Measurements from ENCODE around the gene EFCAB13. TPM values are rescaled to one million over a fixed set of nuclear protein-coding genes. Genes with fewer than 3 reads are reported as not detected.
"Not testable (repeated sequence)": the region's sequence is repeated elsewhere in the genome, so short reads cannot be mapped to it uniquely, and the experiment has no call there.

EFCAB13 gene
- total RNA-seq, 2 experiments from 2014 or later: 5.7 to 6.4 TPM

DNA sequence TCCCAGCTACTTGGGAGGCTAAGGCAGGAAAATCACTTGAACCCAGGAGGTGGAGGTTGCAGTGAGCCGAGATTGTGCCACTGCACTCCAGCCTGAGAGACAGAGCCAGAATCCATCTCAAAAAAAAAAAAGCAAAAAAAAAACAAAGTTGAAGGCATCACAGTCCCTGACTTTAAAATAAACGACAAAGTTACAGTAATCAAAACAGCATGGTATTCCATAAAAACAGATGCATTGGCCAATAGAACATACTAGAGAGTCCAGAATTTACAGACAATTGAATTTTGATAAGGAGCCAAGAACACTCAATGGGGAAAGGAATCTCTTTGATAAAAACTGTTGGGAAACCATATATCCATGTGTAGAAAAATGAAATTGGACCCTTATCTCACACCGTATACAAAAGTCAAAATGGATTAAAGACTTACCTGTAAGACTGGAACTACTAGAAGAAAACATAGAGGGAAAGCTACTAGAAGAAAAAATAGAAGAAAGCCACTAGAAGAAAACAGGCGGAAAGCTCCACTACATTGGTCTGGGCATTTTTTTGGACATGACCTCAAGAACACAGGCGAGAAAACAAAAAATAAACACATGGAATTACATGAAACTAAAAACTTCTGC is 2.8 kb upstream of the EFCAB13 start:
- DNase-seq: no peak
- H3K27me3 Mint-ChIP-seq: peaks cover 19% of the 10 kb centered on the region
- no peaks in the 10 kb centered on the region for H3K9me3 Mint-ChIP-seq
- H3K36me3 Mint-ChIP-seq (ENCODE audit: low read depth): no peaks in the 10 kb centered on the region
- POLR2A ChIA-PET: no interaction called here
- no peak overlapping the region for H3K4me3 Mint-ChIP-seq
- no peak overlapping the region for H3K27ac Mint-ChIP-seq
- CTCF ChIA-PET: no interaction called here
- peaks cover 22% of the 10 kb centered on the region for H3K4me1 Mint-ChIP-seq

DNA sequence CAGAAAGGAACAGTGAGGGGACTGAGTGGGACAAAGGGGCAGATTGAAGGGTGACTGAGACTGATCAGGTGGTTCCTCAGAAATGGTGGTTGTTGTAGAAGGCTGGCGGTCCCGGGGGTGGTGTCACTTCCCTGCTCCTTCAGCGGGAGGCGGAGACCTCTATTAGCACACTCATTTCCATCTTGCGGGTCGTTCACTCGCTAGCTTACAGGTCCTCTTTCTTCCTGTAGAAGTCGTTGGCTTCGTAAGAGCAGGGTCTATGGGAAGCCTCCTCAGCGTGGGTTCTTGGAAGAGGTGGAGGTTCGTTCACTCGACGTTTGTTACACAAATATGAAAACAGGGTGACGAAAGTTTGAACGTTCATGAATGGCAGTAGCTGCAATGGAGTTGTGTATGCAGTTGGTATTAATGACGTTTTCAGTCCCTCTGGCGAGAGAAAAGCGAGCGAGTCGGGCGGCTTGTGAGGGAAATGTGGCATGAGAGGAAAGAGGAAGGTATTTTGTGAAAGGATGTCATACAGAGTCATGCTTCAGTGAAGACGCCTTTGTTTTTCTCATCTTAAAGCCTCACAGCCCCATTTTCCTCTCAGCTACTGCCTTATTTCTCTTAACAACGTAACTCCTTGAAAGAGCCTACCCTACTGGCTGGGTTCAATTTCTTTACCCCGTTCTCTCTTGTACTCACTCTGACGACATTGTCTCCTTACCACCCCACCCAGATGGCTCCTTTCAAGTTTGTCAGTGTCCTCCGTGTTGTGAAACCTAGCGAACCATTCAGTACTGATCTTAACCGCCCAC is 667 bp downstream of the EFCAB13 start:
- Mint-ChIP-seq H3K27ac (peak overlapping the region; percentile 89), H3K4me1 (peaks cover 22% of the 10 kb centered on the region), H3K9me3 (no peaks in the 10 kb centered on the region), H3K36me3 (ENCODE audit: low read depth) (no peaks in the 10 kb centered on the region), H3K4me3 (peak overlapping the region; percentile 98), H3K27me3 (peaks cover 19% of the 10 kb centered on the region)
- DNase-seq: peak; percentile 68
- POLR2A ChIA-PET: interaction anchor here (0.6 to 1.4 kb wide), 4 partner anchors 78 to 325 kb away, joined by 3 to 6 read pairs (median 4); partner anchors contain the start of genes CDC27 and KPNB1
- CTCF ChIA-PET: interaction anchor here (1.0 to 1.8 kb wide), 3 partner anchors 9 to 294 kb away, joined by 3 to 5 read pairs (median 3); no protein-coding TSS in a partner anchor

DNA sequence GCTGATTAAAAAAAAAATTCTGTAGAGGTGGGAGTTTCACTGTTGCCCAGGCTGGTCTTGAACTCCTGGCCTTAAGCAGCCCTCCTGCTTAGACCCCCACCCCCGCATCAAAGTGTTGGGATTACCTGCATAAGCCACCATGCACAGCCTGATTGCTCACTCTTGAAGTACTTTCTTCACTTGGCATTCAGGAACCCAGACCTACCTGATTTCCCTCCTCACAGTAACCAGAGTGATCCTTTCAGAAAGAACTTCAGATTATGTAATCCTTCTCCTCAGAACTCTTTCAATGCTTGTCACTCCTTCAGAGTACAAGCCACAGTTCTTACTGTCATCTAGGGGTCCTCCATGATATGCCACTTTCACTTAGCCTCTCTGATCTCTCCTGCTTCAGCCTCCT is 1.4 kb downstream of the EFCAB13 start:
- H3K27ac Mint-ChIP-seq: no peak overlapping the region
- POLR2A ChIA-PET: interaction anchor here (0.9 to 1.4 kb wide), 2 partner anchors 167 to 324 kb away, joined by 3 to 6 read pairs; partner anchors contain the start of gene KPNB1

DNA sequence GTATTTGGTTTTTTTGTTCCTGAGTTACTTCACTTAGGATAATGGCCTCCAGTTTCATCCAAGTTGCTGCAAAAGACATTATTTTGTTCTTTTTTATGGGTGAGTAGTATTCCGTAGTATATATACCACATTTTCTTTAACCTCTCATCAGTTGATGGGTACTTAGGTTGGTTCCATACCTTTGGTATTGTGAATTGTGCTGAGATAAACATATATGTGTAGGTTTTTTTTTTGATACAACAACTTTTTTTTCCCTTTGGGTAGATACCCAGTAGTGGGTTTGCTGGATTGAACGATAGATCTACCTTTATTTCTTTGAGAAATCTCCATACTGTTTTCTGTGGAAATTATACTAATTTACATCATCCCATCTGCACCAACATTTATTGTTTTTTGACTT is 6.8 kb downstream of the EFCAB13 start:
- Mint-ChIP-seq H3K27me3 (peaks cover 9% of the 10 kb centered on the region), H3K27ac (no peak overlapping the region), H3K9me3 (no peaks in the 10 kb centered on the region), H3K4me1 (peaks cover under 1% of the 10 kb centered on the region), H3K36me3 (ENCODE audit: low read depth) (peaks cover 6% of the 10 kb centered on the region), H3K4me3 (no peak overlapping the region)
- CTCF ChIA-PET: interaction anchor here (2.3 kb wide), 1 partner anchor 14 kb away, joined by 5 read pairs; no protein-coding TSS in a partner anchor
- POLR2A ChIA-PET: no interaction called here
- no peak for DNase-seq

More for the DNA sequence above, 1.4 kb downstream of the EFCAB13 start:
- Mint-ChIP-seq H3K4me3 (peak overlapping the region; percentile 98), H3K9me3 (no peaks in the 10 kb centered on the region), H3K27me3 (peaks cover 17% of the 10 kb centered on the region), H3K4me1 (peaks cover 22% of the 10 kb centered on the region), H3K36me3 (ENCODE audit: low read depth) (no peaks in the 10 kb centered on the region)
- CTCF ChIA-PET: interaction anchor here (1.8 kb wide), 1 partner anchor 10 kb away, joined by 5 read pairs; no protein-coding TSS in a partner anchor
- DNase-seq: no peak

DNA sequence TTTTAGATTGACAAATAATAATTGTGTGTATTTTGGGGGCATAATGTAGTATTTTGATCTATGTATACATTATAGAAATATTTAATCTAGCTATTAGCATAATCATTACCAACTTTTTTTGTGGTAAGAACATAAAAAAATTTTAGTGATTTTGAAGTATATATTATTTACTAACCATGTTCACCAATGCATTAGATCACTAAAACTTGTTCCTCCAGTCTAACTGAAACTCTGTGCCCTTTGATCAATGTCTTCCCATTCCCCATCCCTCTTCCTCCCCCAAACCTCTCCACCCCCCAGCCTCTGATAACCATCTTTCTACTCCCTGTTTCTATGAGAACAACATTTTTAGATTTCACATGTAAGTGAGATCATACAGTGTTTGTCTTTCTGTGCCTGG is 8.5 kb downstream of the EFCAB13 start:
- ChIA-PET POLR2A (no interaction called here), CTCF (interaction anchor here (1.0 to 2.3 kb wide), 2 partner anchors 16 to 103 kb away, joined by 3 to 5 read pairs; no protein-coding TSS in a partner anchor)
- Mint-ChIP-seq H3K27ac (no peak overlapping the region), H3K4me1 (no peaks in the 10 kb centered on the region), H3K9me3 (no peaks in the 10 kb centered on the region), H3K36me3 (ENCODE audit: low read depth) (peaks cover 6% of the 10 kb centered on the region), H3K27me3 (peaks cover 9% of the 10 kb centered on the region), H3K4me3 (no peak overlapping the region)
- DNase-seq: no peak

DNA sequence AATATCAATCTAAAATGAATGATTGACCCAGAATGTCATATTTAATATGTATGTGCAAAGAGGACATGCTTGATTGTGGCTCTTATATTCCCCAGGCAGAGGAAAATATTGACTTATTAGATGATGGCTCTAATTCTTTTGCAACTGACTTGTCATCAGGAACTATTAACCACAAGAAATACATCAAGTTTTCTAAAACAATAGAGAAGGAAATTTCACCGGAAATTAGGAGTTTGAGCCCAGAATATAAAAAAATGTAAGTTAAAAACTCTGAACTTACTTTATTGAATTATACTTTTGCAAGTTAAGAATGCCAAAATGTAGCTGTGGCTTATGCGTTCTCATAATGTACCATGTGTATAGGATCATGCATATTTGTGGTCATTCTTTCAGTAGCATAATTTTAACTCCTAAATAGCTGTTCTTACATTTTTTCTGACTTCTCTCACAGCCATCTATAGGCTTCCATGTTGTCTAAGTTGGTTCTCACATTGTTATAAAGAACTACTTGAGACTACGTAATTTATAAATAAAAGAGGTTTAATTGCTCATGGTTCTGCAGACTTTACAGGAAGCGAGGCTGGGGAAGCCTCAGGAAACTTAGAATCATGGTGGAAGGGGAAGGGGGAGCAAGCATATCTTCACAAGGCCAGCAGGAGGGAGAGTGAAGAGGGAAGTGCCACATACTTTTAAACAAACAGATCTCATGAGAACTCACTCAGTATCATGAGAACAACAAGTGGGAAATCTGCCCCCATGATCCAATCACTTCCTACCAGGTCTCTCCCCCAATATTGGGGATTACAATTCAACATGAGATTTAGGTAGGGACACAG is 11.6 kb downstream of the EFCAB13 start:
- Mint-ChIP-seq H3K9me3 (no peaks in the 10 kb centered on the region), H3K4me1 (no peaks in the 10 kb centered on the region), H3K36me3 (ENCODE audit: low read depth) (peaks cover 6% of the 10 kb centered on the region), H3K27me3 (peaks cover 8% of the 10 kb centered on the region), H3K27ac (no peak overlapping the region), H3K4me3 (no peak overlapping the region)
- no peak for DNase-seq
- POLR2A ChIA-PET: no interaction called here
- CTCF ChIA-PET: interaction anchor here (1.1 to 1.3 kb wide), 2 partner anchors 20 to 106 kb away, joined by 3 to 4 read pairs; no protein-coding TSS in a partner anchor

DNA sequence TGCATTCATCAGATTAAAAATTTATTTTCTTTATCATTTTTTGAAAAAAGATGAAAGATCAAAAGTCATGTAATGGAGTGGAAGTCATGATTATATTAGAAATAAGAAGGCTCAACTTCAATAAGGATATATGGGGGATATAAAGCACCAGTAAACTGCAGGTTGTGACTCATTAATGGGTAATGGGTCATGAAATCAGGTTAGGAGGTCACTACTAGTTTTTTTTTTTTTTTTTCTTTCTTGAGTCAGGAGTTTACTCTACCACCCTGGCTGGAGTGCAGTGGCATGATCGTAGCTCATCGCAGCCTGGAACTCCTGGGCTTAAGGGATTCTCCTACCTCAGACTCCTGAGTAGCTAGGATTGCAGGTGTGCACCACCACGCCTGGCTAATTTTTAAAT is 14.3 kb downstream of the EFCAB13 start:
- no peak overlapping the region for H3K4me3 Mint-ChIP-seq
- no peak for DNase-seq
- no peaks in the 10 kb centered on the region for H3K9me3 Mint-ChIP-seq
- ChIA-PET CTCF (no interaction called here), POLR2A (no interaction called here)
- peaks cover 7% of the 10 kb centered on the region for H3K27me3 Mint-ChIP-seq
- no peak overlapping the region for H3K27ac Mint-ChIP-seq
- H3K36me3 Mint-ChIP-seq (ENCODE audit: low read depth): peaks cover 3% of the 10 kb centered on the region
- no peaks in the 10 kb centered on the region for H3K4me1 Mint-ChIP-seq

DNA sequence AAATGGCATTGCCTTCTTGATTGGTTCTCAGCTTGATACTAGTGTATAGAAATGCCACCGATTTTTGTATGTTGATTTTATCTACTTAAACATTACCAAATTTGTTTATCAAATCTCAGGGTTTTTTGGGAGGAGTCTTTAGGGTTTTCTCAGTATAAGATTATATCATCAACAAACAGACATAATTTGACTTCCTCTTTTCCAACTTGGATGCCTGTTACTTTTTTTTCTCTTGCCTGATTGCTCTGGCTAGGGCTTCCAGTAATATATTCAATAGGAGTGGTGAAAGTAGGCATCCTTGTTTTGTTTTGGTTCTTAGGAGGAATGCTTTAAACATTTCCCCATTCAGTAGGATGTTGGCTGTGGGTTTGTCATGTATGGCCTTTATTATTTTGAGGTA is 29.1 kb downstream of the EFCAB13 start:
- H3K36me3 Mint-ChIP-seq (ENCODE audit: low read depth): peaks cover 2% of the 10 kb centered on the region
- peaks cover 4% of the 10 kb centered on the region for H3K4me1 Mint-ChIP-seq
- ChIA-PET POLR2A (no interaction called here), CTCF (no interaction called here)
- no peak for DNase-seq
- no peak overlapping the region for H3K27ac Mint-ChIP-seq
- H3K27me3 Mint-ChIP-seq: no peaks in the 10 kb centered on the region
- no peak overlapping the region for H3K4me3 Mint-ChIP-seq
- H3K9me3 Mint-ChIP-seq: no peaks in the 10 kb centered on the region

DNA sequence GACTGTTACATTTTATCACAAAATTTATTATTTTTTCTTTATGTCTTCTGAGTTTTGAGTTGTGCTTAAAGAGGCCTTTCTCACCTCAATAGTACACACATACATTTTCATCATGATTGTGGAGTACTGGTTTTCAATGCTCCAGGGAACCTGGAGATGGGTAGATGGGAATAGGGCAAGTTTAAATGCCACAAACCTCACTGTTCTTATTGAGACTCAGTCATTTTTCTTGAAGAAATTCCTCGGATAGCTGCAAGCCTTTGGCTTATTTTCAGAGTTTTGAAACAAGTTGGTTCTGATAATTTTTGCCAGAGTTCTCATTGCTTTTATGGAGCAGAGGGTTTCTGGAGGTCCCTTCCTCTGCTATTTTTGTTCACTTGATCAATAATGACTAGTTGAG is 34.9 kb downstream of the EFCAB13 start:
- Mint-ChIP-seq H3K27ac (no peak overlapping the region), H3K4me3 (no peak overlapping the region), H3K36me3 (ENCODE audit: low read depth) (peaks cover 2% of the 10 kb centered on the region), H3K9me3 (no peaks in the 10 kb centered on the region), H3K4me1 (peaks cover 2% of the 10 kb centered on the region), H3K27me3 (no peaks in the 10 kb centered on the region)
- POLR2A ChIA-PET: no interaction called here
- DNase-seq: no peak
- CTCF ChIA-PET: interaction anchor here (0.7 kb wide), 1 partner anchor 42 kb away, joined by 3 read pairs; no protein-coding TSS in a partner anchor

DNA sequence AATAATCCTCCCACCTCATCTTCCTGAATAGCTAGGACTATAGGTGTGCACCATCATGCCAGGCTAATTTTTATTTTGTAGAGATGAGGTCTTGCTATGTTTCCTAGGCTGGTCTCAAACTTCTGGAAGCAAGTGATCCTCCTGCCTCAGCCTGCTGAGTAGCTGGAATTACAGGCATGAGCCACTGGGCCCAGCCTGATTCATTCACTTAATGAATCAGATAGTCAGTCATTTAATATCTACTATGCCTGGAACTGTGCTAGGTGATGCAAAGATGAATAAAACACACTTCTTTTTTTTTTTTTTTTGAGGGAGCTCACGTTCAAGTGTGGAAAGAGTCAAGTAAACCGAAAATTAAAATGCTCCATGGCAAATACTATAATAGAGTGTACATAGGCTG is 39.4 kb downstream of the EFCAB13 start:
- no peak overlapping the region for H3K27ac Mint-ChIP-seq
- POLR2A ChIA-PET: no interaction called here
- peaks cover 1% of the 10 kb centered on the region for H3K27me3 Mint-ChIP-seq
- H3K9me3 Mint-ChIP-seq: no peaks in the 10 kb centered on the region
- no peak for DNase-seq
- H3K4me1 Mint-ChIP-seq: no peaks in the 10 kb centered on the region
- no peak overlapping the region for H3K4me3 Mint-ChIP-seq
- CTCF ChIA-PET: interaction anchor here (0.6 to 3.8 kb wide), 2 partner anchors 76 to 252 kb away, joined by 3 to 26 read pairs; no protein-coding TSS in a partner anchor
- H3K36me3 Mint-ChIP-seq (ENCODE audit: low read depth): no peaks in the 10 kb centered on the region

DNA sequence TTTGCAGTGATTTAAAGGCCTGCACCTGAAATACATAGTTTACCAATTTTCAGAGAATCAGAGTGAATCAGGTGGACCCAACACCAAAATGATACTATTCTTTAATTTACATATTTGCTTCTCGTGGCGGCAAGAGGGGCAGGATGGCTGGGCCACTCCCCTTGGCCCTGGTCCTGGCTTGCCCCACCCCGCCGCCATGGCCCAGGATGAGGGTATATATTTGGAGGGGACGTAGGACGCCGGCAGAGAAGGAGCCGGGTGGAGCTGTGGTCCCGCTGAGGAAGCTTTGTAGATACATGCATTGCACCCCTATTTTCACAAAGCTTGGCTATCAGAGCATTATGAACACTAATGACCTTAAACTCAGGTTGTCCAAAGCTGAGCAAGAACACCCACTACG is 43.5 kb downstream of the EFCAB13 start:
- no peaks in the 10 kb centered on the region for H3K36me3 Mint-ChIP-seq (ENCODE audit: low read depth)
- H3K4me3 Mint-ChIP-seq: no peak overlapping the region
- H3K27me3 Mint-ChIP-seq: peaks cover 14% of the 10 kb centered on the region
- CTCF ChIA-PET: interaction anchor here (1.9 kb wide), 1 partner anchor 249 kb away, joined by 6 read pairs; no protein-coding TSS in a partner anchor
- DNase-seq: no peak
- no peaks in the 10 kb centered on the region for H3K4me1 Mint-ChIP-seq
- POLR2A ChIA-PET: no interaction called here
- H3K9me3 Mint-ChIP-seq: no peaks in the 10 kb centered on the region
- H3K27ac Mint-ChIP-seq: no peak overlapping the region

DNA sequence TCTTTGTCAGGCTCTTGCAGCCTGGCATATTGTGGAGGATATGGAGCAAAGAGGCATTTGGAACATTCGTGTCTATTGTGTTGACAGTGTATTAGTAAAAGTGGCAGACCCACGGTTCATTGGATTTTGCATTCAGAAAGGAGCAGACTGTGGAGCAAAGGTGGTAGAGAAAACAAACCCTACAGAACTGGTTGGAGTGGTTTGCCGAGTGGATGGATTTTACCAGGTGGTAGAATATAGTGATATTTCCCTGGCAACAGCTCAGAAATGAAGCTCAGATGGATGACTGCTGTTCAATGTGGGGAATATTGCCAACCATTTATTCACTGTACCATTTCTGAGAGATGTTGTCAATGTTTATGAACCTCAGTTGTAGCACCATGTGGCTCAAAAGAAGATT is 44.5 kb downstream of the EFCAB13 start:
- DNase-seq: no peak
- Mint-ChIP-seq H3K36me3 (ENCODE audit: low read depth) (peaks cover 5% of the 10 kb centered on the region), H3K9me3 (peaks cover 6% of the 10 kb centered on the region), H3K4me3 (no peak overlapping the region), H3K27ac (no peak overlapping the region), H3K27me3 (peaks cover 22% of the 10 kb centered on the region), H3K4me1 (no peaks in the 10 kb centered on the region)
- ChIA-PET CTCF (interaction anchor here (0.7 kb wide), 1 partner anchor 248 kb away, joined by 3 read pairs; no protein-coding TSS in a partner anchor), POLR2A (no interaction called here)

DNA sequence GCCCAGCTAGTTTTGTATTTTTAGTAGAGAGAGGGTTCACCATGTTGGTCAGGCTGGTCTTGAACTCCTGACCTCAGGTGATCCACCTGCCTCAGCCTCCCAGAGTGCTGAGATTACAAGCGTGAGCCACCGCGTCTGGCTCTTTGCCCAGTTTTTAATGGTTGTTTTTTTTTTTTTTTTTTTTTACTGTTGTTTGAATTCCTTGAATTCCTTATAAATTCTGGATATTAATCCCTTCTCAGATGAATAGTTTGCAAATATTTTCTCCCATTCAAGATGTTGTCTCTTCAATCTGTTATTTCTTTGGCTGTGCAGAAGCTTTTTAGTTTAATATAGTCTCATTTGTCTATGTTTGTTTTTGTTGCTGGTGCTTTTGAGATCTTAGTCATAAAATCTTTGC is 47.1 kb downstream of the EFCAB13 start:
- H3K4me3 Mint-ChIP-seq; H3K27ac Mint-ChIP-seq; DNase-seq; CTCF ChIA-PET; H3K36me3 Mint-ChIP-seq (ENCODE audit: low read depth); H3K9me3 Mint-ChIP-seq; POLR2A ChIA-PET; H3K4me1 Mint-ChIP-seq: not testable (repeated sequence)
- H3K27me3 Mint-ChIP-seq: peaks cover 20% of the 10 kb centered on the region

All from activated CD4-positive, alpha-beta memory T cell treated with anti-CD3 and anti-CD28 coated beads, Interleukin-2, amount 10 ng/mL, durations not matched to agents 7 days and 5 days (primary cell).